Keratinocyte (primary cell): ENCODE measurements around the gene FGF2. TPM values are rescaled to one million over a fixed set of nuclear protein-coding genes. Genes with fewer than 3 reads are reported as not detected.
"Not testable (repeated sequence)": the region's sequence is repeated elsewhere in the genome, so short reads cannot be mapped to it uniquely, and the experiment has no call there.

Experiments
- DNase-seq: peaks from one replicate; pipeline ENCODE4 v3.0.0-alpha.2; 2011; ENCODE audit warnings: low read depth, missing footprints, low spot score
- FAIRE-seq: peaks from 2 replicates; lab custom pipeline; 2011; peaks lifted over from hg19 to GRCh38; lab: Jason Lieb, UNC
- H2AFZ ChIP-seq: 2 replicates; pipeline ENCODE4 v1.6.0; 2012; ENCODE audit warnings: low read length, control low read depth, inconsistent platforms; ENCODE audit not compliant: control insufficient read depth
- H3K27ac ChIP-seq: 2 replicates; pipeline ENCODE4 v1.5.1; 2011; ENCODE audit warnings: low read length; ENCODE audit not compliant: control insufficient read depth, insufficient read depth
- H3K27me3 ChIP-seq: 3 replicates; pipeline ENCODE4 v1.6.0; 2011; ENCODE audit warnings: low read length; ENCODE audit not compliant: control insufficient read depth, insufficient read depth; ENCODE audit errors: extremely low read depth
- H3K36me3 ChIP-seq, 2 experiments: 2 replicates in 1 of 2; 3 replicates in 1 of 2; pipeline ENCODE4 v1.5.1; 2011; ENCODE audit warnings: low read length in 2 of 2, mild to moderate bottlenecking in 1 of 2; ENCODE audit not compliant: control insufficient read depth in 2 of 2, insufficient read depth in 2 of 2; ENCODE audit errors: extremely low read depth in 1 of 2
- H3K4me1 ChIP-seq: 3 replicates; pipeline ENCODE4 v1.5.1; 2011; ENCODE audit warnings: low read length; ENCODE audit not compliant: control insufficient read depth, insufficient read depth; ENCODE audit errors: extremely low read depth
- H3K4me2 ChIP-seq: 3 replicates; pipeline ENCODE4 v1.6.0; 2011; ENCODE audit warnings: low read depth, low read length; ENCODE audit not compliant: control insufficient read depth, insufficient read depth; ENCODE audit errors: extremely low read depth
- H3K4me3 ChIP-seq, 3 experiments: fragments of 200-600 bp in 1 of 3; sonication (generic) in 1 of 3; 2 replicates in 2 of 3; 3 replicates in 1 of 3; pipeline ENCODE4 v1.5.1; 2011 to 2016; ENCODE audit warnings: low read length in 3 of 3, mild to moderate bottlenecking in 3 of 3, control low read depth in 2 of 3, inconsistent platforms in 1 of 3, low read depth in 1 of 3, mixed read lengths in 1 of 3, mixed run types in 1 of 3, moderate library complexity in 1 of 3; ENCODE audit not compliant: control insufficient read depth in 2 of 3, insufficient read depth in 2 of 3; ENCODE audit errors: extremely low read depth in 1 of 3
- H3K79me2 ChIP-seq: 2 replicates; pipeline ENCODE4 v1.6.0; 2012; ENCODE audit warnings: low read length; ENCODE audit not compliant: control insufficient read depth, insufficient read depth
- H3K9ac ChIP-seq: 3 replicates; pipeline ENCODE4 v1.6.0; 2011; ENCODE audit warnings: low read length; ENCODE audit not compliant: control insufficient read depth, insufficient read depth; ENCODE audit errors: extremely low read depth
- H3K9me1 ChIP-seq: 3 replicates; pipeline ENCODE4 v1.6.0; 2011; ENCODE audit warnings: low read length; ENCODE audit not compliant: control insufficient read depth, insufficient read depth; ENCODE audit errors: extremely low read depth
- H3K9me3 ChIP-seq: 2 replicates; pipeline ENCODE4 v1.5.1; 2012; ENCODE audit warnings: low read depth, low read length; ENCODE audit not compliant: control insufficient read depth
- H4K20me1 ChIP-seq: 3 replicates; pipeline ENCODE4 v1.6.0; 2011; ENCODE audit warnings: low read length; ENCODE audit not compliant: control insufficient read depth, insufficient read depth; ENCODE audit errors: extremely low read depth
- EZH2 ChIP-seq: IDR thresholded peaks from one replicate; pipeline ENCODE4 v1.6.1; 2012; ENCODE audit warnings: inconsistent platforms, mild to moderate bottlenecking, low read length, moderate library complexity
- dilution Hi-C: fragments of 300-500 bp; cut with MboI; formaldehyde crosslinking; loops from one replicate; pipeline ENCODE4 v1.7.0; 2020; ENCODE audit warnings: low sequenced_read_pairs; ENCODE audit not compliant: extremely low pct_ligation_motif_present
- polyA plus RNA-seq, 5 experiments: library from polyadenylated mRNA; depleted of rRNA in 3 of 5; stranded (reverse) in 3 of 5; stranded (forward) in 1 of 5; unstranded in 1 of 5; fragments of >200 nt; gene quantifications; 1 replicate in 1 of 5; 2 replicates in 3 of 5; 3 replicates in 1 of 5; pipeline versions ENCODE4 v1.2.1 to v1.2.3, GENCODE V29; 2011 to 2012; ENCODE audit warnings: missing spikeins in 2 of 5, low read depth in 1 of 5, low replicate concordance in 1 of 5
- TF ChIP-seq, protein P1 (sequence below), 3 experiments: IDR thresholded peaks in 1 of 3; conservative IDR thresholded peaks in 1 of 3; optimal IDR thresholded peaks in 1 of 3; 2 replicates in 2 of 3; 3 replicates in 1 of 3; pipeline versions ENCODE3 to v1.5.1; 2011; ENCODE audit warnings: low read length in 3 of 3, mild to moderate bottlenecking in 3 of 3, moderate library complexity in 2 of 3, control low read depth in 1 of 3, inconsistent platforms in 1 of 3; ENCODE audit not compliant: insufficient read depth in 2 of 3; ENCODE audit errors: extremely low read depth in 1 of 3

The FGF2 gene
- polyA plus RNA-seq, 1 donor (not counting 4 experiments of a cell fraction or from before 2014, with no cell fraction given): 1.7 TPM

DNA sequence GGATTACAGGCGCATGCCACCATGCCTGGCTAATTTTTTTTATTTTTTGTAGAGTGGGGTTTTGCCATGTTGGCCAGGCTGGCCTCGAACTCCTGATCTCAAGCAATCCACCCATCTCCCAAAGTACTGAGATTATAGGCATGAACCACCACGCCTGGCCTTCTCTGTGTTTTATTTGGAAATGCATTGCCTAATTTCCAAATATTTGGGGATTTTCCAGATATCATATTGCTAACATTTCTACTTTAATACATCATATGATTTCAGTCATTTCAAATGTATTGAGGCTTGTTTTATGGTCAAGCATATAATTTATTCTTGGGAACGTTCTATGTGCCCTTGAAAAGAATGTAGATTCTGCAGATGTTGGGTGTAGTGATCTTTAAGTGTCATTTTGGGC lies 38.8 kb downstream of the FGF2 start:
- H3K36me3 ChIP-seq: no peaks in the 10 kb centered on the region
- DNase-seq (no peak), FAIRE-seq (no peak)
- H3K4me3 ChIP-seq: no peak overlapping the region
- no peaks in the 10 kb centered on the region for H3K9me3 ChIP-seq
- H4K20me1 ChIP-seq: no peaks in the 10 kb centered on the region
- dilution Hi-C loops: no loop called here
- no peaks in the 10 kb centered on the region for H3K9me1 ChIP-seq
- H2AFZ ChIP-seq: no peak overlapping the region
- TF ChIP-seq, protein P1, sequence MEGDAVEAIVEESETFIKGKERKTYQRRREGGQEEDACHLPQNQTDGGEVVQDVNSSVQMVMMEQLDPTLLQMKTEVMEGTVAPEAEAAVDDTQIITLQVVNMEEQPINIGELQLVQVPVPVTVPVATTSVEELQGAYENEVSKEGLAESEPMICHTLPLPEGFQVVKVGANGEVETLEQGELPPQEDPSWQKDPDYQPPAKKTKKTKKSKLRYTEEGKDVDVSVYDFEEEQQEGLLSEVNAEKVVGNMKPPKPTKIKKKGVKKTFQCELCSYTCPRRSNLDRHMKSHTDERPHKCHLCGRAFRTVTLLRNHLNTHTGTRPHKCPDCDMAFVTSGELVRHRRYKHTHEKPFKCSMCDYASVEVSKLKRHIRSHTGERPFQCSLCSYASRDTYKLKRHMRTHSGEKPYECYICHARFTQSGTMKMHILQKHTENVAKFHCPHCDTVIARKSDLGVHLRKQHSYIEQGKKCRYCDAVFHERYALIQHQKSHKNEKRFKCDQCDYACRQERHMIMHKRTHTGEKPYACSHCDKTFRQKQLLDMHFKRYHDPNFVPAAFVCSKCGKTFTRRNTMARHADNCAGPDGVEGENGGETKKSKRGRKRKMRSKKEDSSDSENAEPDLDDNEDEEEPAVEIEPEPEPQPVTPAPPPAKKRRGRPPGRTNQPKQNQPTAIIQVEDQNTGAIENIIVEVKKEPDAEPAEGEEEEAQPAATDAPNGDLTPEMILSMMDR (optimal IDR thresholded peaks at IDR 0.05 in 1 of 3, IDR thresholded peaks at IDR 0.05 in 1 of 3, conservative IDR thresholded peaks at IDR 0.05 in 1 of 3; ENCODE audit: extremely low read depth in 1 of 3, insufficient read depth in 2 of 3, low read length in 3 of 3): no peak
- no peak for TF ChIP-seq EZH2
- no peak overlapping the region for H3K9ac ChIP-seq
- H3K4me2 ChIP-seq: no peak overlapping the region
- H3K27me3 ChIP-seq: no peaks in the 10 kb centered on the region
- H3K4me1 ChIP-seq: no peaks in the 10 kb centered on the region
- H3K27ac ChIP-seq: no peak overlapping the region
- H3K79me2 ChIP-seq: no peaks in the 10 kb centered on the region

- H3K27me3 ChIP-seq, H3K4me3 ChIP-seq, H4K20me1 ChIP-seq, H3K4me1 ChIP-seq, H3K9ac ChIP-seq, H3K4me2 ChIP-seq, H3K27ac ChIP-seq, H3K36me3 ChIP-seq, dilution Hi-C loops, H3K79me2 ChIP-seq, DNase-seq, H3K9me3 ChIP-seq, H3K9me1 ChIP-seq, FAIRE-seq, H2AFZ ChIP-seq: not testable (repeated sequence)
Observed at GRCh38 chr4:122868235-122868634, 41.6 kb downstream of the FGF2 start.

- Histone ChIP-seq H3K36me3 (no peaks in the 10 kb centered on the region), H3K9ac (no peak overlapping the region), H3K79me2 (no peaks in the 10 kb centered on the region), H4K20me1 (no peaks in the 10 kb centered on the region), H2AFZ (no peak overlapping the region), H3K27ac (no peak overlapping the region), H3K4me1 (peaks cover 14% of the 10 kb centered on the region), H3K4me2 (no peak overlapping the region), H3K27me3 (no peaks in the 10 kb centered on the region), H3K4me3 (no peak overlapping the region), H3K9me1 (no peaks in the 10 kb centered on the region), H3K9me3 (no peaks in the 10 kb centered on the region)
- TF ChIP-seq EZH2: no peak
- TF ChIP-seq, protein P1 (optimal IDR thresholded peaks at IDR 0.05 in 1 of 3, IDR thresholded peaks at IDR 0.05 in 1 of 3, conservative IDR thresholded peaks at IDR 0.05 in 1 of 3; ENCODE audit: extremely low read depth in 1 of 3, insufficient read depth in 2 of 3, low read length in 3 of 3): no peak
- no peak for DNase-seq
- dilution Hi-C loops: no loop called here
- FAIRE-seq: no peak
Observed at GRCh38 chr4:122873146-122873545, 46.5 kb downstream of the FGF2 start.
